ENCODE results near the gene SOCS2.

SOCS2 gene

GRCh38 chr12:93626160-93626559, 53.7 kb downstream of the SOCS2 start:
- DNase-seq (no peak), ATAC-seq (no peak)
- Mint-ChIP-seq H3K27ac (no peak overlapping the region), H3K4me3 (no peak overlapping the region), H3K27me3 (no peaks in the 10 kb centered on the region), H3K9me3 (no peaks in the 10 kb centered on the region), H3K4me1 (peaks cover 9% of the 10 kb centered on the region)
